ENCODE data around the gene FMNL3.

The FMNL3 gene

GRCh38 chr12:49674318-49674981 is 32.8 kb downstream of the FMNL3 start:
- DNase-seq: no peak

GRCh38 chr12:49673446-49674317 is 33.5 kb downstream of the FMNL3 start:
- no peak for DNase-seq

- DNase-seq: no peak
These were observed 34.6 kb downstream of the FMNL3 start for GRCh38 chr12:49672301-49673217.

GRCh38 chr12:49671031-49671765 is 36.0 kb downstream of the FMNL3 start:
- peak; percentile 69 for DNase-seq

- no peak for DNase-seq
These were observed 37.4 kb downstream of the FMNL3 start for GRCh38 chr12:49669796-49670195.

GRCh38 chr12:49667325-49668090 is 39.7 kb downstream of the FMNL3 start:
- no peak for DNase-seq

GRCh38 chr12:49666176-49666575 is 41.0 kb downstream of the FMNL3 start:
- no peak for DNase-seq

- no peak for DNase-seq
These were observed 41.8 kb downstream of the FMNL3 start for GRCh38 chr12:49665384-49665783.

- no peak for DNase-seq
These were observed 42.5 kb downstream of the FMNL3 start for GRCh38 chr12:49664591-49665239.

GRCh38 chr12:49664167-49664566 is 43.0 kb downstream of the FMNL3 start:
- DNase-seq: no peak

- peak; percentile 71 to 73 for DNase-seq
These were observed 44.0 kb downstream of the FMNL3 start for GRCh38 chr12:49662998-49663843.

GRCh38 chr12:49661746-49662145 is 45.5 kb downstream of the FMNL3 start:
- no peak for DNase-seq

GRCh38 chr12:49661191-49661590 is 46.0 kb downstream of the FMNL3 start:
- no peak for DNase-seq

- DNase-seq: no peak
These were observed 47.5 kb downstream of the FMNL3 start for GRCh38 chr12:49659753-49660152.

- no peak for DNase-seq
These were observed 48.9 kb downstream of the FMNL3 start for GRCh38 chr12:49658276-49658675.

GRCh38 chr12:49655595-49656236 is 51.5 kb downstream of the FMNL3 start:
- DNase-seq: no peak

- DNase-seq: no peak
These were observed 52.5 kb downstream of the FMNL3 start for GRCh38 chr12:49654715-49655114.

GRCh38 chr12:49652921-49653520 is 54.2 kb downstream of the FMNL3 start:
- no peak for DNase-seq

GRCh38 chr12:49651855-49652254 is 55.4 kb downstream of the FMNL3 start:
- DNase-seq: no peak

Measured in activated CD4-positive, alpha-beta T cell treated with anti-CD3 and anti-CD28 coated beads for 4 hours (primary cell).